HCT116 (cell line): ENCODE measurements around the gene SLC44A1. TPM values are rescaled to one million over a fixed set of nuclear protein-coding genes. Genes with fewer than 3 reads are reported as not detected.

ENCODE experiments used
- ATAC-seq: fragments of 200-7000 bp; cut with Tn5 transposase; 2 replicates; pipeline ENCODE4 v1.9.1; 2020; ENCODE audit warnings: mild to moderate bottlenecking, moderate library complexity
- BruUV-seq: library from RNA; stranded (reverse); fragments of 400-500 nt; replicated peaks from 2 replicates; lab custom pipeline; 2021; lab: Mats Ljungman, UMichigan
- CTCF ChIA-PET: fragments of 300-600 bp; sonication (Branson Sonifier 250); formaldehyde crosslinking; loops from one replicate; lab custom pipeline; 2021; ENCODE audit warnings: antibody characterized with exemption; lab: Charles Lee
- POLR2A ChIA-PET: fragments of 300-600, 350-600 bp; sonication (Branson Sonifier 250); formaldehyde crosslinking; loops from one replicate; lab custom pipeline; 2021; ENCODE audit warnings: antibody characterized with exemption; lab: Charles Lee
- RAD21 ChIA-PET, 2 experiments: fragments of 300-600 bp; sonication (Branson Sonifier 250); formaldehyde crosslinking; loops; one replicate each; lab custom pipeline; 2023; ENCODE audit warnings: low total read pairs in 2 of 2; ENCODE audit not compliant: uncharacterized antibody in 2 of 2, unreplicated experiment in 2 of 2, low non-redundant PET in 1 of 2; lab: Charles Lee
- DNase-seq: peaks from one replicate; pipeline ENCODE4 v3.0.0-alpha.2; 2010; ENCODE audit warnings: low read depth, low spot score
- H2AFZ ChIP-seq: fragments of 200-600 bp; shearing (Covaris generic), sonication (generic); 2 replicates; pipeline ENCODE4 v1.6.1; 2017; ENCODE audit warnings: low read depth, mixed run types, mixed read lengths, antibody characterized with exemption, low read length; ENCODE audit not compliant: poor library complexity, severe bottlenecking
- H3K27ac ChIP-seq: 2 replicates; pipeline ENCODE4 v1.5.1; 2012; ENCODE audit warnings: low read depth, low read length
- H3K27me3 ChIP-seq: fragments of 200-600 bp; sonication (generic); 2 replicates; pipeline ENCODE4 v1.6.1; 2016; ENCODE audit warnings: mixed run types, low read length, mixed read lengths; ENCODE audit not compliant: insufficient read depth
- H3K36me3 ChIP-seq, 2 experiments: fragments of 200-500 bp in 1 of 2; fragments of 200-600 bp in 1 of 2; sonication (Bioruptor generic) in 1 of 2; sonication (generic) in 1 of 2; 2 replicates each; pipeline versions ENCODE4 v1.5.1 to v1.6.1; 2014 to 2016; ENCODE audit warnings: low read length in 2 of 2, inconsistent platforms in 1 of 2, mixed read lengths in 1 of 2, mixed run types in 1 of 2; ENCODE audit not compliant: insufficient read depth in 2 of 2, control insufficient read depth in 1 of 2
- H3K4me1 ChIP-seq, 2 experiments: fragments of 200-600 bp in 1 of 2; sonication (generic) in 1 of 2; 2 replicates each; pipeline versions ENCODE4 v1.5.1 to v1.6.1; 2012 to 2017; ENCODE audit warnings: low read length in 2 of 2, inconsistent platforms in 1 of 2, mild to moderate bottlenecking in 1 of 2, mixed read lengths in 1 of 2, mixed run types in 1 of 2, moderate library complexity in 1 of 2; ENCODE audit not compliant: insufficient read depth in 2 of 2, control insufficient read depth in 1 of 2
- H3K4me2 ChIP-seq: fragments of 200-600 bp; sonication (generic); 2 replicates; pipeline ENCODE4 v1.6.1; 2017; ENCODE audit warnings: mixed run types, low read length, mixed read lengths
- H3K4me3 ChIP-seq, 2 experiments: fragments of 200-600 bp in 1 of 2; sonication (generic) in 1 of 2; replicated peaks in 1 of 2; 2 replicates each; pipeline ENCODE4 v1.5.1; 2011 to 2016; ENCODE audit warnings: low read length in 2 of 2, control low read depth in 1 of 2, low read depth in 1 of 2, mild to moderate bottlenecking in 1 of 2, mixed read lengths in 1 of 2, mixed run types in 1 of 2
- H3K79me2 ChIP-seq: fragments of 200-600 bp; sonication (generic); 2 replicates; pipeline ENCODE4 v1.6.1; 2017; ENCODE audit warnings: mild to moderate bottlenecking, mixed run types, low read length, moderate library complexity, mixed read lengths; ENCODE audit not compliant: insufficient read depth
- H3K9ac ChIP-seq: fragments of 200-600 bp; sonication (generic); 2 replicates; pipeline ENCODE4 v1.6.1; 2016; ENCODE audit warnings: low read length, mixed read lengths
- H3K9me2 ChIP-seq: fragments of 200-600 bp; sonication (generic), shearing (Covaris generic); 2 replicates; pipeline ENCODE4 v1.6.1; 2017; ENCODE audit warnings: mixed run types, mild to moderate bottlenecking, moderate library complexity; ENCODE audit not compliant: insufficient read depth
- H3K9me3 ChIP-seq, 2 experiments: fragments of 200-500 bp in 1 of 2; fragments of 200-600 bp in 1 of 2; sonication (Bioruptor generic) in 1 of 2; sonication (generic) in 1 of 2; 2 replicates each; pipeline ENCODE4 v1.6.1; 2014 to 2017; ENCODE audit warnings: low read length in 2 of 2, mixed read lengths in 2 of 2, inconsistent platforms in 1 of 2, low read depth in 1 of 2, mild to moderate bottlenecking in 1 of 2, mixed run types in 1 of 2, moderate library complexity in 1 of 2; ENCODE audit not compliant: control insufficient read depth in 1 of 2, insufficient read depth in 1 of 2
- H4K20me1 ChIP-seq: fragments of 200-600 bp; sonication (generic), shearing (Covaris generic); 2 replicates; pipeline ENCODE4 v1.6.1; 2017; ENCODE audit warnings: mixed run types, mild to moderate bottlenecking, moderate library complexity; ENCODE audit not compliant: insufficient read depth
- ATF3 ChIP-seq: IDR thresholded peaks from 2 replicates; pipeline ENCODE4 v1.6.1; 2012
- CBX3 ChIP-seq: IDR thresholded peaks from 2 replicates; pipeline ENCODE4 v1.6.1; 2012; ENCODE audit warnings: low read depth
- CEBPB ChIP-seq: IDR thresholded peaks from 2 replicates; pipeline ENCODE4 v1.6.1; 2012; ENCODE audit warnings: low read depth
- ELF1 ChIP-seq: IDR thresholded peaks from 2 replicates; pipeline ENCODE4 v1.6.1; 2012; ENCODE audit warnings: low read depth, borderline replicate concordance
- EZH2phosphoT487 ChIP-seq: fragments of 200-600 bp; IDR thresholded peaks from 2 replicates; pipeline ENCODE4 v1.6.1; 2018; ENCODE audit warnings: antibody characterized with exemption, borderline replicate concordance
- JUND ChIP-seq: IDR thresholded peaks from 2 replicates; pipeline ENCODE4 v1.6.1; 2012
- POLR2AphosphoS5 ChIP-seq: IDR thresholded peaks from 2 replicates; pipeline ENCODE4 v1.6.1; 2011; ENCODE audit warnings: mild to moderate bottlenecking, low read depth, low read length, moderate library complexity
- RAD21 ChIP-seq: IDR thresholded peaks from 2 replicates; pipeline ENCODE4 v1.6.1; 2012; ENCODE audit warnings: low read depth, mild to moderate bottlenecking
- SIN3A ChIP-seq: IDR thresholded peaks from 2 replicates; pipeline ENCODE4 v1.6.1; 2012; ENCODE audit warnings: low read depth
- SRF ChIP-seq: IDR thresholded peaks from 2 replicates; pipeline ENCODE4 v1.6.1; 2012; ENCODE audit warnings: low read depth
- TCF7L2 ChIP-seq: IDR thresholded peaks from 2 replicates; pipeline ENCODE4 v1.7.0; 2011; ENCODE audit warnings: borderline replicate concordance, inconsistent platforms; ENCODE audit not compliant: insufficient read depth, insufficient read length; ENCODE audit errors: extremely low read depth
- YY1 ChIP-seq: IDR thresholded peaks from 2 replicates; pipeline ENCODE4 v1.6.1; 2011; ENCODE audit warnings: low read length, low read depth, moderate library complexity, mild to moderate bottlenecking; ENCODE audit not compliant: insufficient replicate concordance; ENCODE audit errors: extremely low read depth
- ZFX ChIP-seq: fragments of 450-650 bp; IDR thresholded peaks from 2 replicates; pipeline ENCODE4 v1.6.1; 2017
- intact Hi-C: fragments of 100-400 bp; cut with micrococcal nuclease; formaldehyde crosslinking; loops from 2 replicates; pipeline ENCODE4 v1.10.0; 2022
- total RNA-seq: library from RNA; stranded (reverse); gene quantifications from one replicate; pipeline ENCODE4 v1.2.1, GENCODE V29; 2021; ENCODE audit not compliant: unreplicated experiment

SLC44A1 gene
- total RNA-seq, 1 experiment from 2014 or later = 44.1 TPM

GRCh38 chr9:105458404-105458803 lies 214.0 kb downstream of the SLC44A1 start:
- no peak overlapping the region for H3K4me3 ChIP-seq
- ATAC-seq (no peak), DNase-seq (no peak)
- ChIA-PET RAD21 (no interaction called here), CTCF (no interaction called here), POLR2A (no interaction called here)
- no peaks in the 10 kb centered on the region for H3K9me3 ChIP-seq
- no peaks in the 10 kb centered on the region for H3K36me3 ChIP-seq
- H4K20me1 ChIP-seq = no peaks in the 10 kb centered on the region
- H3K4me2 ChIP-seq = no peak overlapping the region
- peaks cover 85% of the 10 kb centered on the region for H3K79me2 ChIP-seq
- H3K9me2 ChIP-seq = no peaks in the 10 kb centered on the region
- H2AFZ ChIP-seq = no peak overlapping the region
- no peak overlapping the region for H3K9ac ChIP-seq
- H3K27ac ChIP-seq = no peak overlapping the region
- intact Hi-C loops = no loop called here
- H3K4me1 ChIP-seq = no peaks in the 10 kb centered on the region
- H3K27me3 ChIP-seq = no peaks in the 10 kb centered on the region
- TF ChIP-seq EZH2phosphoT487 (no peak), ATF3 (no peak), TCF7L2 (no peak), ELF1 (no peak)
- no TSS peak for BruUV-seq

- POLR2A ChIA-PET = no interaction called here
- no peaks in the 10 kb centered on the region for H4K20me1 ChIP-seq
- peaks cover 78% of the 10 kb centered on the region for H3K79me2 ChIP-seq
Measured at GRCh38 chr9:105459336-105459735, 214.9 kb downstream of the SLC44A1 start.

More at GRCh38 chr9:105459336-105459735, 214.9 kb downstream of the SLC44A1 start:
- TF ChIP-seq RAD21 = no peak
- no peak for TF ChIP-seq ELF1
- TF ChIP-seq POLR2AphosphoS5 = no peak
- TF ChIP-seq CEBPB = no peak
- no peak for TF ChIP-seq JUND
- TF ChIP-seq SRF = no peak
- no peak for TF ChIP-seq ZFX
- no peak for TF ChIP-seq CBX3
- TF ChIP-seq SIN3A = no peak
- TF ChIP-seq YY1 = no peak
- Histone ChIP-seq H3K4me3 (no peak overlapping the region), H3K27ac (no peak overlapping the region), H3K4me2 (no peak overlapping the region), H2AFZ (no peak overlapping the region), H3K27me3 (no peaks in the 10 kb centered on the region), H3K9me2 (no peaks in the 10 kb centered on the region), H3K36me3 (no peaks in the 10 kb centered on the region), H3K4me1 (no peaks in the 10 kb centered on the region), H3K9me3 (no peaks in the 10 kb centered on the region), H3K9ac (no peak overlapping the region)
- intact Hi-C loops = no loop called here
- BruUV-seq = no TSS peak
- CTCF ChIA-PET = no interaction called here
- no peak for DNase-seq
- RAD21 ChIA-PET = no interaction called here
- ATAC-seq = no peak
